ENCODE data around the gene NF1.
"Not testable (repeated sequence)": the region's sequence is repeated elsewhere in the genome, so short reads cannot be mapped to it uniquely, and the experiment has no call there.

The NF1 gene

GRCh38 chr17:31262923-31263322 is 168.1 kb downstream of the NF1 start:
- not testable (repeated sequence) for DNase-seq

- no peak for DNase-seq
These were observed 171.3 kb downstream of the NF1 start for GRCh38 chr17:31266042-31266441.

GRCh38 chr17:31269036-31269577 is 174.3 kb downstream of the NF1 start:
- DNase-seq, result no peak

DNA sequence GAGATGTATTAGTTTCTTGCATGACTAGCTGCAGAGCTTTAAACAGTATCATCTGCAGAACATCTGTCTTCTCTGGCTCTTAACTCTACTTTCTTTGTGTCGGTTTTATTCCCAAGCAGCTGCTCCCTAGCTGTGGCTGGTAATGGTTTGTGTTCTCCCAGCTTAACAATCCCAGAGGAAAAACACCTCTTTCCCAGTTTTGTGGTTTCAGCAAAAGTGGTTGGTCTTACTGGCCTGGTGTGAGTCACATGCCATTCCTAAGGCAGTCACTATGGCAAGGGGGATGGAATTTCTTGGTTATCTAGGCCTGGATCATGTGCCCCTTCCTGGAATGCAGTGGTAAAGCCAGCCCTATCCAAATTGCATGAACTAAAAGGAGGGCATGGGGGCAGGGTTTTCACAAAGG is 174.8 kb downstream of the NF1 start:
- DNase-seq, result no peak

GRCh38 chr17:31272236-31272635 is 177.5 kb downstream of the NF1 start:
- no peak for DNase-seq

- no peak for DNase-seq
These were observed 178.0 kb downstream of the NF1 start for GRCh38 chr17:31272803-31273202.

DNA sequence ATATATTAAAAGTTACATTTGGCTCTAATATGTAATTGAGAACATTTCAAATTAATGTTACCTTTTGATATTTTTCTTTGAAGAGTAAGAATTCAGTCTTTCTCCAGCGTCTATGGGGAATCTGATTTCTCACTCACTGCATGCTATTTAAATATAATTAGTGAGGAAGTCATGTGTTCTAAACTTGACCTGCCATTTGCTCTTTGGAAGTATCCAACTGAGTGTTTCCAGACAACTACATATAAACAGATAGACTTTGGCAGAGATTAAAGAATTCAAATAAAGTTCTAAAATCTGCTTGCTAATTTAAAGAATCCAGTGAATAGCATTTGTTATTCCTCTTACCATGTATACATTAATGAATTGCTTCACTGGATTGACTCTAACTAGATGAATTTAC is 178.7 kb downstream of the NF1 start:
- DNase-seq, result no peak

GRCh38 chr17:31274252-31274651 is 179.5 kb downstream of the NF1 start:
- DNase-seq, result no peak

DNA sequence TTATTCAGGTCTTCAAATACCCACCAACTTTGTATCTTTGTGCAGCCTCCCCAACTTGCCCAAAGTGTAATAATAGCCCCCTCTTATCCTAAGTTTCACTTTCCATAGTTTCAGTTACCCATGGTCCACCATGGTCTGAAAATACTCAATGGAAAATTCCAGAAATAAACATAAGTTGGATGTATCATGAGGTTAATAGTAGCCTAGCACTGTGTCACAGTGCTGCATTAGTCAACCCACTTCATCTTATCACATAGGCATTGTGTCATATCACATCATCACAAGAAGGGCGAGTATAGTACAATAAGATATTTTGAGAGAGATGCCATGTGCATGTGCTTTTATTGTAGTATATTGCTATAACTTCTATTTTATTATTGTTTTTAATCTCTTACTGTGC is 180.3 kb downstream of the NF1 start:
- DNase-seq, result no peak

- no peak for DNase-seq
These were observed 184.6 kb downstream of the NF1 start for GRCh38 chr17:31279401-31279800.

DNA sequence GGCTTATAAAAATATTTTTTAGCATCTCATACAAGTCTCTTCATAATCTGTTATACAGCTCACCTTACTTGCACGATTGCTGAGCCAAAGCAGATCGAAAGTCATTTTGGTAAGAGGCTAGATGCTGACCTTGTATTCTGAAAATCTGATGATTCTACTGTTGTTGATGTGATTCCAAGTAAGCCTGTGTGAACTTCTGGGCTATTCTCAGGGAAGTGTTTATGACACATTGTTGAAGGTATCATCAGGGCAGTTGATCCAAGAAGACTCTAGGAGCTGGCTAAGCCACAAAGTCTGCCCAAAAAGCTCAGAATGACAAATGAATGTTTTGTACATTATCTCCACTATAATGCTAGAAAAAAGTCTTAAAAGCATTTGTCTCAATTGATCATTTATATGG is 186.3 kb downstream of the NF1 start:
- no peak for DNase-seq

DNA sequence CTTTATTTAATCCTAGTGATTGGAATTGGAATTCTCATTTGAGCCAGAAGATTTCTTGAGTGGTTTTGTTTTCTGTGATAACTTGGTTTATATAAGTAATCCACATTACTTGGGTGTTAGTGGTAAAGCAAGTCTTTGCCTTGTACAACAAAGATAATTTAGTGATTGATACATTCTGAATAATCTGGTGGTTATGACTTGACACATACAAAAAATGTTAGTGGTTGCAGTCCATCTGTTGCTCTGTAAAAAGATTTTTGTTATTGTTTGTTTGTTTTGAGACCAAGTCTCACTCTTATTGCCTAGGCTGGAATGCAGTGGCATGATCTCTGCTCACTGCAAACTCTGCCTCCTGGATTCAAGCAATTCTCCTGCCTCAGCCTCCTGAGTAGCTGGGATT is 189.1 kb downstream of the NF1 start:
- DNase-seq, result no peak

GRCh38 chr17:31286587-31286986 is 191.8 kb downstream of the NF1 start:
- DNase-seq, result no peak

- not testable (repeated sequence) for DNase-seq
These were observed 193.2 kb downstream of the NF1 start for GRCh38 chr17:31287932-31288331.

- no peak for DNase-seq
These were observed 195.0 kb downstream of the NF1 start for GRCh38 chr17:31289790-31290189.

DNA sequence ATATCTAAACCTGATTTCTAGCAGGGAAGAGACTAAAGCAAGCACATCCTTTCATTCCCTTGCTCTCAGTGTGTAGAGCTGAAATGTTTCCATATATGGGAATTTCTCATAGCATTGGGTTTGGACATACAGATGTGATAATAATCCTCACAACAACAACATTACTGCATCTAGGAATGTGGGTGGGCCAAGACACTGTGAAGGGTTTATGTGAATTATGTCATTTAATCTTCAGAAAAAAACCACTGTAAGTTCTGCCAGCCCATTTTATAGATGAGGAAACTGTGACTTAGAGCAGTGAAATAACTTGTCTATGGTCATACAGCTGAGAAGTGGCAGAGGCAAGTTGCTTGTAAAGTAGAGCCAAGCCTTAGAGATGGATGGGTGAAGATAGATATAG is 197.0 kb downstream of the NF1 start:
- DNase-seq, result no peak

- no peak for DNase-seq
These were observed 198.8 kb downstream of the NF1 start for GRCh38 chr17:31293581-31293980.

DNA sequence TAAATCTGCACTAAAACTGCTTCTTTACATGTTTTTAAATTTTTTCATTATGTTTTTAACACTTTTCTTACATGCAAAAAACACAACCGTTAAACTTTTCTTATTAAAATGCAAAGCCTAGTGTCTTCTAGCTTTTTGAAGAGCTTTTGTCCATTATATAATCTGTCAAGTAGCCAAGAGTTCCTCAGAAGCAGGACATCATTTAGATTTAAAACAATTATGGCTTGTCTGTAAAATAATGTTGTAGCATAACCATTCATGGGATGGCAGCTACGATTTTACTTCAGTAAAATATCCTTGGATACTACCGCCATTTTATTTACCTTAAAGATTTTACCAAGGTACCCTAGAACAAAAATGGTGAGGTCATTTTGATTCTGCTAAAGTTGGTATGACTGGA is 199.5 kb downstream of the NF1 start:
- no peak for DNase-seq

DNA sequence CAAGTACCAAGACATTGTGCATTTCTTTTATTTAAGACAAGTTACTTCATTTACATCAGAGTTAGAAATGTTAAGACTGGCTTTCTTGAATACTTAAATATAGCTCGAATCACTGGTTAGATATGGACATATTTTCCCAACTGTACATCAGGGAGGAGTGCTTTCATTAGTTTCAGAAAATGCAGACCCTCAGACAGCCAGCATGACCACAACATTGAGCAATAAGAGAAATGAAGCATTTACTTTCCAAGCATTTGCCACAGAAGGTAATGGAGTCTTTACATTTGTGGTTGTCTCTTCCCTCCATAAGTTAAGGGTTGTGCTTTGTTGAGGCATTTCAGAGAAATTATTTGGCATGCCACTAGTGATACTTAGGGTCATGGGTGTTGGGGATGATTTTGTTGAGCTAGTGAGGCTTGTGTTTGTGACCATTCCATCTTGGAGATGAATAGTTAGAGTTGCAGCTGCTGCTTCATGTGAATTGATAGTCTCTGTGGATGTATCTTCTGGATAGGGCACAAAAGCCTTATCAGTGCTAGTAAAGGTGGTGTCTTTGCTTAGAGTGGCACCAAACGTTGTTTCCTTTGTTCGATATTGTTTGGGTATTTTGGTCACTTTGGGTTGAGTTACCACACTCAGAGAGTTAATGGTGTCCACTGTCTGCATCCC is 200.2 kb downstream of the NF1 start:
- DNase-seq, result no peak

DNA sequence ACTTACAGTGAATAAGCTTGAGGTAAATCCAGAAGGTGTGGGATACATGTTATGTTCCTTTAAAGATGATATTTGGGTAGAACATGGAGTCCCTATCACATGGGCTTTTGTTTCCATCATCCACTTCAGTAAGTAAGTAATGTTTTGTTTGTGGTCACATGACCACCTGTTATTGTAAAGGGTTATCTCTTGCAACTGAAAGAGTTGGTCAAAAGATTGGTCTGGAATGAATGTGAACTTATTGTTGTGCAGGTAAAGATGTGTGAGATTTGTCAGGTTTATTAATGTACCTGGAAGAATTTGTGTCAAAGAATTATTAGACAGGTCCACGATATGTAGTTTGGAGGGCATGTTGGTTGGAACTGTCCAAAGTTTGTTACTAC is 200.7 kb downstream of the NF1 start:
- no peak for DNase-seq

GRCh38 chr17:31296142-31296541 is 201.4 kb downstream of the NF1 start:
- no peak for DNase-seq

- no peak for DNase-seq
These were observed 202.3 kb downstream of the NF1 start, which contains the start of gene OMG for GRCh38 chr17:31297090-31297489. Gene OMG (minus strand): TSS chr17:31297239. CDS start chr17:31296331, 908 bp downstream.

GRCh38 chr17:31299624-31300023 is 204.8 kb downstream of the NF1 start:
- no peak for DNase-seq

- no peak for DNase-seq
These were observed 212.9 kb downstream of the NF1 start for GRCh38 chr17:31307640-31308039.

Data from activated gamma-delta T cell (primary cell).